AML-193 (cell line): ENCODE measurements around the gene NSF.
"Not testable (repeated sequence)": the region's sequence is repeated elsewhere in the genome, so short reads cannot be mapped to it uniquely, and the experiment has no call there.

ENCODE experiments used
- DNase-seq, 2 experiments: peaks; one replicate each; lab custom pipeline; 2025; lab: John Stamatoyannopoulos, UW

Gene NSF

GRCh38 chr17:46774108-46774737, 183.8 kb downstream of the NSF start:
- no peak for DNase-seq

DNA sequence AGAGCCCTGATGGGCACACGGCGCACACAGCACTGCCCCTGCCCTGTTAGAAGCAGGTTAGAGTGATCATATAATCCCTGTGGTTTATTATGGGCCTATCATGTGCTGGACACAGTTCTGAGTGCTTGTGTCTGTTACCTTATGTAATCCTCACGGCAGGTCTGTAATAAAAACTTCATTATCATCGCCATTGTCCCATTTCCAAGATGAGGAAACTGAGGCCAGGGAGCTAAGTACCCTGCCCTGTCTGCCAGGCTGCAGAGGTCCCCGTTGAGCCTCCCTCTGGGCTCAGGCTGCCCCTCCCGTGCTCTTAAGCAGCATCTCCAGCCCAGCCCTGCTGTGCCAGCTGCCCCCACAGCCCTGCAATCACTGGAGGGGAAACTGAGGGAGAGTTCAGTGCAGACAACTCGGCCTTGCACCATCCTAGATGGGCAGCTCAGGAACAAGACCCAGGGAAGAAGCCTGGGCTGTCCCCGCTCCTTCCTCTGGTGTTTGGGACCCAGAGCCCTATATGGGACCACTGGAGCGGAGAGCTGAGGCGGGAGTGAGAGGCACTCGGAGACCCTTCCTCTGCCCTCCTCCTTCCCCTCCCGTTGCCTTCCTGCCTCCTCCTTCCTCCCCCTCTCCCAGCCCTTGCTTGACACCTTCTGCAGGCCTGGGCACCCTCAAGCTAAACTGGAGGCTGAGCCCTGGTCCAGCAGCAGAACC, 186.0 kb downstream of the NSF start:
- no peak for DNase-seq

GRCh38 chr17:46777943-46778915, 187.8 kb downstream of the NSF start:
- peak in 1 of 2 experiments; percentile 5 for DNase-seq

GRCh38 chr17:46780003-46780373, 189.5 kb downstream of the NSF start:
- DNase-seq, result no peak

- peak; percentile 22 to 34 for DNase-seq
These were observed 191.9 kb downstream of the NSF start for GRCh38 chr17:46782250-46782953.

DNA sequence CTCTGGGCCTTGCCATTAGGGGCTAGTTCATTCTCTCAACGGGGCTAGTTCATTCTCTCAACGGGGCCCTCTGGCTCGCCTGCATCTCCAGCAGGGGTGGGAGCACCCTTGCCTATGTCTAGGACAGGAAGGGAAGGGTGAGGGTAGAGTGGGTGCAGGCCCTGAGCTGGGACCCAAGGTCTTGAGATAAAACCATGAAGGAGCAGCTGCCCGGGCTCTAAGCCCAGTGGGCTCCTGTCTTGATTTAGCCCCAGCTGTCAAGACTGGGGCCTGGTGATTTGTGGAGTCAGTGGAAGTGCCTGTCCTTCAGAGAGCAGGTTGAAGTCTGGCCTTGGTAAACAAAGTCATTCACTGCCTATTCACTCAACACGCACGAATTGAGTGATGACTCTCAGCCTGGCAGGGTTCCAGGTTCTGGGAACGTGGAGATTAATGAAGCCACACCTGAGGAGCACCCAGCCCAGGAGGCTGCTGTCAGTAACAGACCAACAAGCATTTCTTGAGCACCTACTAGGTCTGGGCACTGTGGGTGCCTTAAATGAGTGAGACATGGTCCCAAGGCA, 192.6 kb downstream of the NSF start:
- DNase-seq, result no peak

- no peak for DNase-seq
These were observed 195.2 kb downstream of the NSF start for GRCh38 chr17:46785696-46786095.

DNA sequence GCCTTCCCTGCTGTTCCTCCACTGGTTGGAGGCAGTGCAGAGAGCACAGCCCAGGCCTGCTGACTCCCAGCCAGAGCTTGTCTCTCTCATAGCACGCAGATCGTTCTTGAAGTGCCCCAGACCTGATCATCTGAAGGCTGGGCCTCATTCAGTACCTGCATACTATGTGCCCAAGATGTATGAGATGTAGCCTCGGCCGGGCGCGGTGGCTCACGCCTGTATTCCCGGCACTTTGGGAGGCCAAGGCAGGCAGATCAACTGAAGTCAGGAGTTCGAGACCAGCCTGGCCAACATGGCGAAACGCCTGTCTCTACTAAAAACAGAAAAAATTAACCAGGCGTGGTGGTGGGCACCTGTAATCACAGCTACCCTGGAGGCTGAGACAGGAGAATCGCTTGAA, 197.0 kb downstream of the NSF start:
- DNase-seq, result no peak

- no peak for DNase-seq
These were observed 197.8 kb downstream of the NSF start for GRCh38 chr17:46788300-46788699.

- DNase-seq, result no peak
These were observed 198.3 kb downstream of the NSF start for GRCh38 chr17:46788796-46789195.

- no peak for DNase-seq
These were observed 199.1 kb downstream of the NSF start for GRCh38 chr17:46789610-46790009.

- no peak for DNase-seq
These were observed 199.7 kb downstream of the NSF start for GRCh38 chr17:46790216-46790615.

- DNase-seq, result no peak
These were observed 201.1 kb downstream of the NSF start for GRCh38 chr17:46791531-46791930.

DNA sequence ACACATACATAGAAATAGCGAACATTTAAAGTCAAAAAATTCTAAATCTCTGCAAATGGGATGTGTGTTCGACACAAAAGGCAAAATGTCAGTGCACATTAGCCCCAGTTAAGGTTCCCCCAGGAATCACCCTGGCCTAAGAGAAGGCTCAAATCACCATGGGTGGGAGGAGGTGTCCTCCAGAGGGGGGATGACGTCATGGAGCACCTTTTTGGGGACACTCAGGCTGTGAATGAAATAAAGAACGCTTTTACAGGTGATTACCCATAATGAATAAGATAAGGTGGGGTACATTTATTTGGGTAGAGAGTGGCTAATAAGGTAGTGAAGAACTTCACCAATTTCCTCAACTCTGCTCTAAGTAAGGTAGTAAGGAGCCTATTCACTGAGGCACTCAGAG, 201.6 kb downstream of the NSF start:
- DNase-seq, result no peak

DNA sequence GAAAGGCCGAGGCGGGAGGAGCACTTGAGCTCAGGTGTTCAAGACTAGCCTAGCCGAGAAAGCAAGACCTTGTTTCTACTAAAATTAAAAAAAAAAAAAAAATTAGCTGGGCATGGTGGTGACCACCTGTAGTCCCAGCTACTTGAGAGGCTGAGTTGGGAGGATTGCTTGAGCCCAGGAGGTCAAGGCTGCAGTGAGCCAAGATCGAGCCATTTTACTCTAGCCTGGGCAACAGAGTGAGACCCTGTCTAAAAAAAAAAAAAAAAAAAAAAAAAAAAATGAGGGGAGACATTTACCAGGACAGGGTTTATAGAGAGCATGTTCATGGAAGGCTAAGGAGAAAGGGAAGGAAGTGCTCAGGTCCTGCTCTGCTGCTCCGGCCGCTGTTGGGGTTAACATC, 202.6 kb downstream of the NSF start:
- not testable (repeated sequence) for DNase-seq

DNA sequence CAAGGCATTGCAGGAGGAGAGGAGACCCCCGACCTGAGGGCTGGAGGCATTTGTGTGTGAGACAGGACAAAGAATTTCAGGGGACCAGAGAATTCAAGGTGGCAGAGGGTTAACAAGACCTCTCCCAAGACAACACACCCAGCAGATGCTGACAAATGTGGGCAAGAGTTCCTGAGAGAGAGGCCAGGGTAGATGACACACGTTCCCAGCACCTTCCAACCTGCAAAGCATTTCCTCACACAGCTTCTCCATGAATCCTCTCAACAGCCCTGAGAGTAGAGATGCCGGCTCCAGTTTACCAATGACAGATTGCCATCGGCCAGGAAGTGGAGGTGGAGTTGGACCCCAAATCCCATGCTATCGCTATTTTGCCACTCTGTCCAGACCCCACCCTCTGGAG, 203.1 kb downstream of the NSF start:
- no peak for DNase-seq

GRCh38 chr17:46794318-46794717, 203.8 kb downstream of the NSF start:
- no peak for DNase-seq

DNA sequence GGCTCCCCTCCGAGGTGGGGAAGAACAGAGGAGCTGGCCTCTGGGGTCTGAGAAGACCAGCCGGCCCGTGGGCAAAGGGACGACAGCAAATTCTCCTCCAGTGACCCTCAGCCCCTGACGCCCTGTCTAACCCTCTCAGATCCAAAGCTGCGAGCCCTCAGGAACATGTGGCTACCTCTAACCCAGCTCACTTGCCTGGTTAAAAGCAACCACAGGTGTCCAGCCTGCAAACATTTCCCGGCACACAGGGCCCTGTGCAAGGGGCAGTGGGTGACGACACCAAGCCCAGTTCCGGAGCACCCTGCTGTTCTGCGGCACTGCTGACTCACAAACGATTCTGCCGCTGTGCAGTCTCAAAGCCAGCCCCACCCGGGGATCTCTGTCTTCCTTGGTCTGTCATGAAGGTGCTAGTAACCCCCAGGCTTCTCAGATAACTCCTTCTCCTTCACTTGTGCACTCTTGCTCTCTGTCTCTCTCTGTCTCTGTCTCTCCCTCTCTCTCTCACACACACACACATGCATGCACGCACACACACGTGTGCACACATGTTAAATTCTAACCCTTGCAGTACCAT, 205.0 kb downstream of the NSF start:
- DNase-seq, result no peak

GRCh38 chr17:46796084-46796483, 205.6 kb downstream of the NSF start:
- no peak for DNase-seq

DNA sequence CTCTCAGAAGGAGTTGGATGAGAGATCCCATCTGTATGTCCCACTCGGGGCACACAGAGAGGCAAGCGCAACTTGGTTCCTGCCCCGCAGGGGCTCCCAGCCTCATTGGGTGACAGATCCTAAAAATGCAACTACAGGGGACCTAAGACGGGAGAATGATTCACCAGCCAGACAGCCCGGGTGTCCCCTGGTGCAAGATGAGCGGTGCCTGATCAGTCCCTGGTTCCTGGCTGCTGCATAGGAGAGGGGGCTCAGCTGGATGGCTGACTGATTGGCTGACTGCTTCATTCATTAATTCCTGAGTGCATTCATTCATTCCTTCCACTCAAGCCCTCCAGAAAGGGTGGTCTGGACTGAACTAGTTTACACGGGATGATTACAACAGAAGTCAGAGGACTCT, 206.1 kb downstream of the NSF start:
- no peak for DNase-seq

GRCh38 chr17:46796956-46797530, 206.6 kb downstream of the NSF start:
- no peak for DNase-seq
